Osteoblast (primary cell): Measurements from ENCODE around the gene TOPAZ1. TPM values are rescaled to one million over a fixed set of nuclear protein-coding genes. Genes with fewer than 3 reads are reported as not detected.

ENCODE experiments used
- DNase-seq: peaks from one replicate; pipeline ENCODE4 v3.0.0; 2011; ENCODE audit warnings: low spot score, mixed read lengths; ENCODE audit not compliant: insufficient read length; ENCODE audit errors: missing footprints
- H2AFZ ChIP-seq: 2 replicates; pipeline ENCODE4 v1.6.0; 2011; ENCODE audit warnings: mild to moderate bottlenecking, low read length
- H3K27ac ChIP-seq: 2 replicates; pipeline ENCODE4 v1.5.1; 2011; ENCODE audit warnings: mild to moderate bottlenecking, low read depth, low read length, moderate library complexity
- H3K27me3 ChIP-seq: 2 replicates; pipeline ENCODE4 v1.6.0; 2012; ENCODE audit warnings: mild to moderate bottlenecking, control low read depth, inconsistent platforms, low read length, moderate library complexity; ENCODE audit not compliant: insufficient read depth
- H3K36me3 ChIP-seq: 2 replicates; pipeline ENCODE4 v1.5.1; 2011; ENCODE audit warnings: mild to moderate bottlenecking, low read length, control low read depth, moderate library complexity; ENCODE audit not compliant: insufficient read depth
- H3K4me1 ChIP-seq: 2 replicates; pipeline ENCODE4 v1.5.1; 2011; ENCODE audit warnings: mild to moderate bottlenecking, low read length, control low read depth, moderate library complexity; ENCODE audit not compliant: insufficient read depth
- H3K4me2 ChIP-seq: 2 replicates; pipeline ENCODE4 v1.6.0; 2011; ENCODE audit warnings: mild to moderate bottlenecking, low read length; ENCODE audit not compliant: insufficient read depth
- H3K4me3 ChIP-seq: fragments of 200-600 bp; sonication (generic); 3 replicates; pipeline ENCODE4 v1.5.1; 2012; ENCODE audit warnings: mild to moderate bottlenecking, low read length, inconsistent platforms; ENCODE audit not compliant: insufficient read depth
- H3K79me2 ChIP-seq: 2 replicates; pipeline ENCODE4 v1.6.0; 2012; ENCODE audit warnings: mild to moderate bottlenecking, low read length, control low read depth, inconsistent platforms; ENCODE audit not compliant: insufficient read depth
- H3K9me3 ChIP-seq: 2 replicates; pipeline ENCODE4 v1.5.1; 2011; ENCODE audit warnings: low read depth, low read length, control low read depth
- H4K20me1 ChIP-seq: 2 replicates; pipeline ENCODE4 v1.6.0; 2012; ENCODE audit warnings: mild to moderate bottlenecking, low read length, control low read depth; ENCODE audit not compliant: insufficient read depth
- total RNA-seq: library from RNA; depleted of rRNA; stranded (reverse); fragments of >200 nt; gene quantifications from 2 replicates; pipeline ENCODE4 v1.2.3, GENCODE V29; 2012
- TF ChIP-seq, protein P1 (sequence below): IDR thresholded peaks from 2 replicates; pipeline ENCODE4 v1.5.1; 2011; ENCODE audit warnings: mild to moderate bottlenecking, low read depth, low read length, moderate library complexity; ENCODE audit errors: extremely low read depth

TOPAZ1 gene
- total RNA-seq, 1 donor: not detected

DNA sequence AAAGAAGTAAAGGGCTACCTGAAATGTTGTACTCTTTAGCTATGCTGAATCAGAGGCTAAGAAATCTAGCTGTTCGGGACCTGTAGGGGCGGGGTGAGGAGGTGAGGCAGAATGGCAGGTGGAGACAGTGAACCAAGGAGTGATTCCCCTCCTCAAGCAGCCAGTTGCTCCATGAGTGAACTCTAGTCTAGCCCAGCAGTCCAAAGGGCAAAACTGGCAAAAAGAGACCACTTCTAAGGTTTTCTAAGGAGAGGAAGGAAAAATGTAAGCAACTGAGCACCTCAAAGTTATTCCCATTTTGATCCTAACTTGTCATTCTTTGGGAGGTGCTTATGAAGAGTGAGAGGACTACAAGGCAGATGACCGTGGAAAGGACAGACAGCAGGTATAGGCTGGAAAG lies 19.3 kb upstream of the TOPAZ1 start:
- TF ChIP-seq, protein P1, sequence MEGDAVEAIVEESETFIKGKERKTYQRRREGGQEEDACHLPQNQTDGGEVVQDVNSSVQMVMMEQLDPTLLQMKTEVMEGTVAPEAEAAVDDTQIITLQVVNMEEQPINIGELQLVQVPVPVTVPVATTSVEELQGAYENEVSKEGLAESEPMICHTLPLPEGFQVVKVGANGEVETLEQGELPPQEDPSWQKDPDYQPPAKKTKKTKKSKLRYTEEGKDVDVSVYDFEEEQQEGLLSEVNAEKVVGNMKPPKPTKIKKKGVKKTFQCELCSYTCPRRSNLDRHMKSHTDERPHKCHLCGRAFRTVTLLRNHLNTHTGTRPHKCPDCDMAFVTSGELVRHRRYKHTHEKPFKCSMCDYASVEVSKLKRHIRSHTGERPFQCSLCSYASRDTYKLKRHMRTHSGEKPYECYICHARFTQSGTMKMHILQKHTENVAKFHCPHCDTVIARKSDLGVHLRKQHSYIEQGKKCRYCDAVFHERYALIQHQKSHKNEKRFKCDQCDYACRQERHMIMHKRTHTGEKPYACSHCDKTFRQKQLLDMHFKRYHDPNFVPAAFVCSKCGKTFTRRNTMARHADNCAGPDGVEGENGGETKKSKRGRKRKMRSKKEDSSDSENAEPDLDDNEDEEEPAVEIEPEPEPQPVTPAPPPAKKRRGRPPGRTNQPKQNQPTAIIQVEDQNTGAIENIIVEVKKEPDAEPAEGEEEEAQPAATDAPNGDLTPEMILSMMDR: no peak
- DNase-seq: no peak
- no peaks in the 10 kb centered on the region for H3K9me3 ChIP-seq
- H3K4me2 ChIP-seq: no peak overlapping the region
- no peak overlapping the region for H3K27ac ChIP-seq
- peaks cover 12% of the 10 kb centered on the region for H3K4me1 ChIP-seq
- no peaks in the 10 kb centered on the region for H4K20me1 ChIP-seq
- peaks cover 12% of the 10 kb centered on the region for H3K27me3 ChIP-seq
- no peaks in the 10 kb centered on the region for H3K79me2 ChIP-seq
- no peak overlapping the region for H3K4me3 ChIP-seq
- no peak overlapping the region for H2AFZ ChIP-seq
- no peaks in the 10 kb centered on the region for H3K36me3 ChIP-seq

DNA sequence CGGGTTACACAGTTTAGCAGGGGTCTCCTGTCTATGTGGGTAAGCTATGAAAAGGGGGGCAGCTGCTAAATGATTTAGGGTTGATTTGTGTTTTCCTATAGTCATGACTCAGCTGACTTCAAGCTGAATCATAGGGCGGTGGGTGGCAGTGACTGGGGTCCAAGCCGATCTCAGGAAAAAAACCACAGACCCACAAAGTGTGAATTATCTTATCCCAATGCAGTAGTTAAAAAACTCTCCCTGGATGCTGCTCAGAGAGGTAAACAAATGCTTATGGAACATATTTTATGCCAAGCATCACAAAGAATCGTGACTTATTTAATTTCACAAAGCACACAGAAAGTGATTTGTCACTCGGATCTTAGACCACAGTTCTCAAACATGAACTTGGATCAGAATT lies 18.4 kb upstream of the TOPAZ1 start:
- DNase-seq: no peak
- no peak overlapping the region for H3K27ac ChIP-seq
- H3K4me3 ChIP-seq: no peak overlapping the region
- no peaks in the 10 kb centered on the region for H3K36me3 ChIP-seq
- peaks cover 12% of the 10 kb centered on the region for H3K27me3 ChIP-seq
- peak overlapping the region; percentile 9 for H3K4me2 ChIP-seq
- no peak overlapping the region for H2AFZ ChIP-seq
- H3K4me1 ChIP-seq: peaks cover 12% of the 10 kb centered on the region
- H3K79me2 ChIP-seq: no peaks in the 10 kb centered on the region
- TF ChIP-seq, protein P1: no peak
- no peaks in the 10 kb centered on the region for H4K20me1 ChIP-seq
- H3K9me3 ChIP-seq: no peaks in the 10 kb centered on the region

DNA sequence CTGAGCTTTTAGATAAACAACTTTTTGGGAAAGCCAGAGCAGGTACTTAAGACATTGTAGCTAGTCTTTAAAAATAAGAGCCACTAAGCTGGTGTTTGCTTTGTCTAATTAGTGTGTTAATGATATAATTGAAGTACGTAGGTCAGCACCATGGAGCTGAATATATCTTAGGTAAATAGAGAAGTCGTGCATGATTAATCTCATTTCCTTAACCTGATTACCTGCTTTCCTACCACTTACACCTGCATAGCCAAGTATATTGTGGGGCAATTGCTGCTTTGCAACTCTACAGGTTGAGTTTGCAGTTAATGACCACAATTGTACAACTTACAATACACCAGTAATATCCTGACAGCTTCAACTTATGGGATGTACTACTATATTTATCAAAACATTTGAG lies 17.6 kb upstream of the TOPAZ1 start:
- Histone ChIP-seq H3K79me2 (no peaks in the 10 kb centered on the region), H3K4me3 (no peak overlapping the region)

DNA sequence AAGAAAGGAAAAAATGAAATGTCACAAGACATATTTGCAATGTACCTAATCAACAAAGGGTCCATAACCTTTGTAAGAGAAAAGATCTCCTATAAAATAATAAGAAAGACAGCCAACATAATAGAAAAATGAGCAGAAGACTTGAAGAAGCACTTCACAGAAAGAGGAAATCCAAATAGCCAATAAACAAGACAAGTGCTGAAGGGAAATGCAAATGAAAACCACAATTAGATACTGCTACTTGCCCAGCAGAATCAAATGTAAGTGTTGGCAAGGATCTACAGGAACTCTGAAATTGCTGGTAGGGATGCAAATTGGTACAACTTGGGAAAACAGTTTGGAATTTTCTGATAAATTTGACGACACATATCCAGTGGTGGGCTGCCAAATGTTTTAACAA lies 15.1 kb upstream of the TOPAZ1 start:
- Histone ChIP-seq H3K27me3 (peaks cover 12% of the 10 kb centered on the region), H3K4me1 (peaks cover 12% of the 10 kb centered on the region), H3K79me2 (no peaks in the 10 kb centered on the region), H3K27ac (no peak overlapping the region), H3K36me3 (no peaks in the 10 kb centered on the region), H2AFZ (no peak overlapping the region), H4K20me1 (no peaks in the 10 kb centered on the region), H3K4me3 (no peak overlapping the region), H3K9me3 (no peaks in the 10 kb centered on the region), H3K4me2 (no peak overlapping the region)
- TF ChIP-seq, protein P1: no peak
- no peak for DNase-seq

More for the DNA sequence above, 17.6 kb upstream of the TOPAZ1 start:
- Histone ChIP-seq H2AFZ (no peak overlapping the region), H3K4me1 (peaks cover 12% of the 10 kb centered on the region), H3K27ac (no peak overlapping the region), H3K4me2 (no peak overlapping the region), H3K27me3 (peaks cover 12% of the 10 kb centered on the region), H3K36me3 (no peaks in the 10 kb centered on the region), H3K9me3 (no peaks in the 10 kb centered on the region), H4K20me1 (no peaks in the 10 kb centered on the region)
- no peak for DNase-seq
- TF ChIP-seq, protein P1: no peak
